ENCODE data around the gene IKZF3. TPM values are rescaled to one million over a fixed set of nuclear protein-coding genes. Genes with fewer than 3 reads are reported as not detected.

The IKZF3 gene
- polyA plus RNA-seq, 1 of the 3 experiments (the other 2 are of a cell fraction) = not detected

GRCh38 chr17:39867880-39868553 lies 3.9 kb upstream of the IKZF3 start, which contains the start of gene ZPBP2:
Gene ZPBP2, plus strand, starts transcription at chr17:39868202. Its CDS starts 153 bp downstream, at chr17:39868355.
- 56% methylated on average over 57 of the region's 67 CpGs for WGBS (ENCODE audit: low lambda C conversion rate)
- no peak within 1 kb of the TSS for H3K4me2 ChIP-seq
- POLR2A ChIA-PET = no interaction called here
- H2AFZ ChIP-seq (ENCODE audit: low read depth) = no peak within 1 kb of the TSS
- CTCF ChIA-PET = no interaction called here
- H3K36me3 ChIP-seq (replicated peaks in 1 of 2; ENCODE audit: control insufficient read depth in 1 of 2, insufficient read depth in 2 of 2, low read length in 1 of 2) = no peaks in the 10 kb centered on the region
- H3K4me3 ChIP-seq (ENCODE audit: low read depth in 2 of 2, low read length in 1 of 2) = no peak within 1 kb of the TSS
- no peaks in the 10 kb centered on the region; a peak in 1 of 4 replicates for H3K4me1 ChIP-seq (ENCODE audit: control insufficient read depth in 1 of 2, insufficient read depth in 2 of 2, low read depth in 1 of 2, low read length in 1 of 2)
- DNase-seq = no peak
- H3K9me2 ChIP-seq = no peaks in the 10 kb centered on the region
- H3K27ac ChIP-seq (ENCODE audit: low read depth in 2 of 2, low read length in 1 of 2) = no peak within 1 kb of the TSS
- no peaks in the 10 kb centered on the region for H3K79me2 ChIP-seq (ENCODE audit: insufficient read depth)
- H3F3A ChIP-seq (replicated peaks; ENCODE audit: insufficient read depth) = no peaks in the 10 kb centered on the region
- H3K9ac ChIP-seq = no peak within 1 kb of the TSS
- TF ChIP-seq TCF12 (IDR thresholded peaks at IDR 0.05) (no peak), USF1 (IDR thresholded peaks at IDR 0.05; ENCODE audit: borderline replicate concordance, low read depth) (no peak), FOXM1 (IDR thresholded peaks at IDR 0.05; ENCODE audit: low read depth) (no peak), CTCF (IDR thresholded peaks at IDR 0.05) (no peak), TAF1 (IDR thresholded peaks at IDR 0.05; ENCODE audit: borderline replicate concordance, low read depth, low read length) (no peak), JUND (IDR thresholded peaks at IDR 0.05) (no peak), MXI1 (IDR thresholded peaks at IDR 0.05; ENCODE audit: low read depth, low read length) (no peak), POLR2AphosphoS5 (IDR thresholded peaks at IDR 0.05; ENCODE audit: low read depth, low read length) (no peak), PBX3 (IDR thresholded peaks at IDR 0.05) (no peak), USF2 (IDR thresholded peaks at IDR 0.05; ENCODE audit: borderline replicate concordance, low read depth, low read length) (no peak)
- H3K27me3 ChIP-seq (ENCODE audit: insufficient read depth) = peaks cover 64% of the 10 kb centered on the region
- H4K20me1 ChIP-seq (ENCODE audit: insufficient read depth) = no peaks in the 10 kb centered on the region
- H3K9me3 ChIP-seq = no peaks in the 10 kb centered on the region

- H3K4me2 ChIP-seq = no peak overlapping the region
- no peak overlapping the region for H3K4me3 ChIP-seq (ENCODE audit: low read depth in 2 of 2, low read length in 1 of 2)
- H3K9me2 ChIP-seq = no peaks in the 10 kb centered on the region
- peaks cover 71% of the 10 kb centered on the region for H3K27me3 ChIP-seq (ENCODE audit: insufficient read depth)
- TF ChIP-seq RXRA (IDR thresholded peaks at IDR 0.05; ENCODE audit: borderline replicate concordance, low read depth) (no peak), USF2 (IDR thresholded peaks at IDR 0.05; ENCODE audit: borderline replicate concordance, low read depth, low read length) (no peak), TEAD4 (IDR thresholded peaks at IDR 0.05; ENCODE audit: borderline replicate concordance, insufficient read depth) (no peak), TCF12 (IDR thresholded peaks at IDR 0.05) (no peak), FOXJ3 (CRISPR knock-in tag; IDR thresholded peaks at IDR 0.05) (no peak), RCOR1 (IDR thresholded peaks at IDR 0.05; ENCODE audit: low read length) (no peak), USF1 (IDR thresholded peaks at IDR 0.05; ENCODE audit: borderline replicate concordance, low read depth) (no peak), EZH2phosphoT487 (IDR thresholded peaks at IDR 0.05; ENCODE audit: borderline replicate concordance, low read depth) (no peak), MAX (IDR thresholded peaks at IDR 0.05; ENCODE audit: low read depth) (no peak), SIN3A (IDR thresholded peaks at IDR 0.05; ENCODE audit: borderline replicate concordance, low read depth, low read length) (no peak)
- POLR2A ChIA-PET = no interaction called here
- no peaks in the 10 kb centered on the region for H3K79me2 ChIP-seq (ENCODE audit: insufficient read depth)
- CTCF ChIA-PET = no interaction called here
- H3K27ac ChIP-seq (ENCODE audit: low read depth in 2 of 2, low read length in 1 of 2) = no peak overlapping the region
- no peaks in the 10 kb centered on the region for H3F3A ChIP-seq (replicated peaks; ENCODE audit: insufficient read depth)
- no peak overlapping the region for H3K9ac ChIP-seq
- H4K20me1 ChIP-seq (ENCODE audit: insufficient read depth) = no peaks in the 10 kb centered on the region
- no peak for DNase-seq
- H3K36me3 ChIP-seq (replicated peaks in 1 of 2; ENCODE audit: control insufficient read depth in 1 of 2, insufficient read depth in 2 of 2, low read length in 1 of 2) = no peaks in the 10 kb centered on the region
- 74% methylated on average over 21 of the region's 21 CpGs for WGBS (ENCODE audit: low lambda C conversion rate)
- no peaks in the 10 kb centered on the region; a peak in 1 of 4 replicates for H3K4me1 ChIP-seq (ENCODE audit: control insufficient read depth in 1 of 2, insufficient read depth in 2 of 2, low read depth in 1 of 2, low read length in 1 of 2)
- no peak overlapping the region for H2AFZ ChIP-seq (ENCODE audit: low read depth)
- H3K9me3 ChIP-seq = no peaks in the 10 kb centered on the region
These were observed 3.2 kb upstream of the IKZF3 start for GRCh38 chr17:39867084-39867879.

Data from SK-N-SH (cell line).